GM19025 (cell line): ENCODE data around the gene HARBI1.

Experiments
- ATAC-seq: cut with Tn5 transposase; IDR thresholded peaks from one replicate; pipeline ENCODE4 v1.9.1; 2021; ENCODE audit warnings: mild to moderate bottlenecking, low read depth, moderate library complexity; ENCODE audit not compliant: unreplicated experiment

Gene HARBI1

DNA sequence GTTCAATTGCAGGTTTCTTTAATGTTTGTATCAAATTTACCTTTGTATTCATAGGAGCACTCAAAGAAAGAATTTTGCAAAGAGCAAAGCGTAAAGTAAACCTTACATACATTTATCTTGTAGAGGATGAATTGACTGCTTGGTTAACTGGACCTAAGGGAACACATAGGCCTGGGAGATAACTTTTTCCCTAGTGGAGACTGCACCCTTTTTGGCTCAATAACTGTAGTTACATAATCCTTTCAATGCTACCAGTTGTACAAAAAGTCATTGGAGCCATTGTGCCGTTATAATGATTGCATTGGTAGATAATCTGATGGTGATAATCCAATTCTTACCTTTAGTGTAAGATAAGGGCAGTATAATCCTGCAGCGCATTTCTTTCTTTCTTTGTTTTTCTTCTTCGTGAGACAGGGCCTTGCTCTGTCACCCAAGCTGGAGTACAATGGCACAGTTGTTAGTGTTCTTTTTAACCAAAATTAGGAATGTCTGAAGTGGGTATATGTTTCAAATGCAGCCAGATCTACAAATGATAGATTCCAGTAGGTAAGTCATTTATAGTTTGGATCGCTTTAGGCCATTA lies 18.6 kb upstream of the HARBI1 start:
- ATAC-seq: no peak

DNA sequence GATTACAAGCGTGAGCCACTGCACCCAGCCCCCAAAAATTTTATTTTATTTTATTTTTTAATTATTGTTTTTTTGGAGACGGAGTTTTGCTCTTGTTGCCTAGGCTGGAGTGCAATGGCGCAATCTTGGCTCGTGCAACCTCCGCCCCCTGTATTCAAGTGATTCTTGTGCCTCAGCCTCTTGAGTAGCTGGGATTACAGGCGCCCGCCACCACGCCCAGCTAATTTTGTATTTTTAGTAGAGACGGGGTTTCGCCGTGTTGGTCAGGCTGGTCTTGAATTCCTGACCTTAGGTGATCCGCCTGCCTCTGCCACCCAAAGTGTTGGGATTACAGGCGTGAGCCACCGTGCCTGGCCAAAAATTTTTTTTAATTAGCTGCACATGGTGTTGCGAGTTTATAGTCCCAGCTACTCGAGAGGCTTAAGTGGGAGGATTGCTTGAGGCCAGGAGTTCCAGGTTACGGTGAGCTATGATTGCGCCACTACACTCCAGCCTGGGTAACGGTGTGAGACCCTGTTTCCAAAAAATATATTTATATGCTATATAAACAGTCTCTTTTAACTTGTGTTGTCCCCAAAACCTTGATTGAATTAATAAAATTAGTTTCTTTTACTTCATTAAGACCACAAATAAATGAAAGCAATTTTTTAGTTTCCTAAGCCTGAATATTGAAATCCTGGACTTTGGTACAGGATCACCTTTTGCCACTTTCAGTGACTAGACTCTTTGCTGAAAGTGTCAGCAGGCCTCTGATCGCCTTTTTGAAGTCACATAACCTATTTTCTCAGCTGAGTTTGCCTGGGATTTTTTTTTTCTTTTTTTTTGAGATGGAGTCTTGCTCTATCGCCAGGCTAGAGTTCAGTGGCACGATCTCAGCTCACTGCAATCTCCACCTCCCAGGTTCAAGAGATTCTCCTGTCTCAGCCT lies 16.5 kb upstream of the HARBI1 start:
- ATAC-seq: no peak

DNA sequence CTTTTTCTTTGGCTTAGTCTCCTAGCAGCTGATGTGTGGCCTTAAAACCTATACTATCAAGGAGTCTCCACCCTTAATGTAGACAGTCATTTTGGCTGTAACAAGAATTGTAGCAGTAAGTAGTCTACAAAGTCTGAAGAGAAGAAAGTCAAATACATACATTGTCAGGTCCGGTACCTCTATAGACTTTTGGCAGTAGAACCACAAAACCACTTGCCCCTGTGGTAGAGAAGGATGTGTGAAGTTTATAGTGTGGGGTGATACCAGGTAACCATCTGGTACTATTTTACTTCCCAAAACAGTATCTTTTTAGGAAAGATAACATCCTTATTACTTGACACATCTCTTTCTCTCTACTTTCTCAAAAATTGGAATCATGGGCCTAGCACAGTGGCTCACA lies 15.5 kb upstream of the HARBI1 start:
- no peak for ATAC-seq

DNA sequence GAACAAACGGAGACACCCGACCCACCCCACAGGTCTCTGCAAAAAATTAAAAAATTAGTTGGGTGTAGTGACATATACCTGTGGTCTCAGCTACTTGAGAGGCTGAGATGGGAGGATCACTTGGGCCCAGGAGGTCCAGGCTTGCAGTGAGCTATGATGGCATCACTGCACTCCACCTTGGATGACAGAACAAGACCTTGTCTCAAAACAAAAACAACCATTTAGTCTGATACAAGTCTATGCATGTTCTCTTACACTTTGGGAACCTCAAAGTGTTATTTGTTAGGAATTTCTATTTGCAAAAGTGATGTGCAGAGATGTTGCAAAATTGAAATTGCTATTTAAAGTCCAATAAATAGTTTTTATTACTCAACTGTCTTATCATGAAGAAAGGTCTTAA lies 14.6 kb upstream of the HARBI1 start:
- ATAC-seq: no peak

DNA sequence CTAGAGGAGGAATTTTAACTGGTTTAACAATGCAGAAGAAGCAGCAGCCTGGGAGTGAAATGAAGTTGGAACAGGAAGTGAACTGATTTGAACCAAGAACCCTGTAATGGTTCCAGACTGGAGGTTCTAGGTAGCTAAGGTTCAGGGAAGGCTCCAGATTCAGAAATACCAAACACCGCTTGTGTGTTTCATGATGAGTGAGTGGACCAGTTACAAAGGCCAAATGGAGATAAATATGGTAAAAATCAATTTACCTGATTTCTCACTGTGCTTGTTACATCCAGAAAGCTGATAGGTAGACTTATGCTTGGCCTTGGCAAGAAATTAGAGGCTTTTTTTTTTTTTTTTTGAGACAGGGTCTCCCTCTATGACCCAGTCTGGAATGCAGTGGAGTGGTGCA lies 13.2 kb upstream of the HARBI1 start:
- no peak for ATAC-seq

DNA sequence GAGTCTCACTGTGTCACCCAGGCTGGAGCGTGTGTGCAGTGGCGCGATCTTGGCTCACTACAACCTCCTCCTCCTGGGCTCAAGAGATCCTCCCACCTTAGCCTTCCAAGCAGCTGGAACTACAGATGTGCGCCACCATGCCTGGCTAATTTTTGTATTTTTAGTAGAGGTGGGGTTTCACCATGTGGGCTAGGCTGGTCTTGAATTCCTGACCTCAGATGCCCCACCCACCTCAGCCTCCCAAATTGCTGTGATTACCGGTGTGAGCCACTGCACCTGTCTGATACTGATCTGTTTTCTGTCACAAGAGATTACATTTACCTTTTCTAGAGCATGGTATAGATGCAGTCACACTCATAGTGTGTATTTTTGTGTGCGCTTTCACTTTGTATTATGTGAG lies 11.9 kb upstream of the HARBI1 start:
- ATAC-seq: no peak

DNA sequence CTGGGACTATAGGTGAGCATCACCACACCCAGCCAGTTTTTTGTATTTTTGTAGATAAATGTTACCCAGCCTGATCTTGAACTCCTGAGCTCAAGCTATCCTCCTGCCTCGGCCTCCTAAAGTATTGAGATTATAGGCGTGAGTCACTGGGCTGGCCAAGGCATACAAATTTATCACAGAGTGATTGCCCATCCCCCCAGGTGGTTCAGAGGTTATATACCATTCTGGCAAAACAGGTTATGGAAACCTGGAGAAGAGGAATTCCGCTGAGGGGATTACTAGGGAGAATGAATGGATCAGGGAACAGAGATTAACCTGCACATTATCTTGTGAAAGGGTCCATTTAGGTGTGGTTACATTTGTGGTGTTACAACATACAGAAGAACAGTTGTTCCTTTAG lies 8.4 kb upstream of the HARBI1 start:
- ATAC-seq: no peak

DNA sequence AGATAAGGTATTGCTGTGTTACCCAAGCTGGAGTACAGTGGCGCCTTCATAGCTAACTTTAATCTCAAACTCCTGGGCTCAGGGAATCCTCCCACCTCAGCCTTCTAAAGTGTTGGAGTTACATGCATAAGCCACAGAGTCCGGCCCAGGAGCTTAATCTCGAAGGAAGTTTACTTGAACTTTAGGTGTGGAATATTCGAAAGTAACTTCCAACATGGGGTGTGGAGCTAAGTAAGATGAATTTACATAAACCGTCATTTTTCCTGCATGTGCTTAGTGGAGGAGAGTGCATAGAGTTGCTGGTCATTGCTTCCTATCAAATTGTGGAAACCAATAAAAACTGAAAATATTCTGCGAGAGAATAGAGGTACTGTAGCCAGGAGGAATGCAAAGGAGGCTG lies 1.8 kb upstream of the HARBI1 start:
- ATAC-seq: no peak

DNA sequence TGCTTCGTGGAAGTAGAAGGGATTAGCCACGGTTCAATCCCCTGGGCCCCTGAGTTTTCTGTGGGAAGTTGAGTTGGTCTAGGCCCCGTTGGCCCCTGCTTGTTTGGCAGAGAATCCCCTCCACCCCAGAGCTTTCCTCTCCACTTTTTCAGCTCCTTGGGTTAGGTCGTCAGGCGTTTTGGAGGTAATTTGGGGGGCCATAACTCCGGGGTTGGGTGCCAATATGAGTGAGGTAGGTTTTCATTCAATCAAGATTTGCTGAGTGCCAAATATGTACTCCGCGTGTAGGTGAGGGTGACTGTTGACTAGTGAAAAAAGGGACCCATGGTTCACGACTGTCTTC lies 916 bp upstream of the HARBI1 start:
- no peak for ATAC-seq

DNA sequence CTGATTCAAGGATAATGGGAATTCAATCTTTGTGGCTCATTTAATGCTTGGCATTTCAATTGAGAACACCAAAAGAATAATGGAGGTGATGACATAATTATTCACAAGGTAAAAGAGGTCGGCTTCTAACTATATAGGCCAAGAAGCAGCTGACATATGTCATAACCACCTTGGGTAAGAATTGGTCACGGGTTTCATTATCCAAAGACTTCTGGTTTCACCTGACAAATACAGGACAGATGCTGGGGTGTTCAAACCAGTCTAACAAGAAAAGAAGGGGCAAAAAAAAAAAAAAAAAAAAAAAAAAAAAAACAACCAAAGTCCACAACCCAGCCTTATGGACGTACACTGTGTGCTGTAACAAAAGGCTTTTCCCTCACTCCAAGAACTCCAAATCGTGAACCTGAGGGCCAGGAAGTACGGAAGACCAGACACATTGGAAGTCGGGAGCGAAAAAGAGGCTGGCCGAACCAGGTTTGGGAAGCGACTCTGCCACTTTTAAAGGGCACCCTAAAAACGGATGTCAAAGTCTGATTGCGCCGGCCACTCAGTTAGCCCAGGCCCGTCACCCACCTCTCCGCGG lies 385 bp downstream of the HARBI1 start:
- no peak for ATAC-seq

DNA sequence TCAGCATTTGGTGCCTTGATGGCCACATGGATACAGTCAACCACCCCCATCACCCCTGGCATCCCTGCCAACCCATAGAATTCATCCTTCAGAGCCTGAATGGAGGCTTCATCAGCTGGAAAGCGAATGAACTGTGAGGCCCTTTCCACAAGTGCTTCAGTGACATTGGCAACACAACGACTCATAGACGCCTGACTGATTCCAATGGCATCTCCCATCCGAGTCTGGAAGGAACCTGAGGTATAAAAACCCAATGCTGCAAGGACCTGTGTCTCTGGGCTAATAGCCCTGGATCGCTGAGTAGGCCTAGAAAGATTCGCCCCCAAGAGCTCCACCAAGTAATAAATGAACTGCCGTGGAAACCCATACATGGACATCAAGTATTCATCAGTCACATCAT lies 1.3 kb downstream of the HARBI1 start:
- no peak for ATAC-seq

DNA sequence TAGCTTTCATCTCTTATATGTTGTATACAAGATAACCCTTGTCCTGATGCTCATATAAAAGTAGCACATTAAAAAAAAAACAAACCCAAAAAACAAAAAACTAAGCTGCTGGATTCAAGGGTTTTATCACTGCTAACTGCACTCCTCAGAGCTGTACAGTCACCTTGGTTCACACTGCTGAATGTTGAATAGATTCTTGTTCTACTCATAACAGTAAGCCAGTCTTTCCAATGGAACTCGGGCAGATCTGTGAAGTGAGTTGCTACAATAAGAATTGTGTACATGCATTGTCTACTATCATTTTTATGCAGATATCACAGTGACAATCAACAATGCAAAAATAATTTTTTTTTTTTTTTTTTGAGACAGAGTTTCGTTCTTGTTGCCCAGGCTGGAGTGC lies 4.7 kb downstream of the HARBI1 start:
- no peak for ATAC-seq

DNA sequence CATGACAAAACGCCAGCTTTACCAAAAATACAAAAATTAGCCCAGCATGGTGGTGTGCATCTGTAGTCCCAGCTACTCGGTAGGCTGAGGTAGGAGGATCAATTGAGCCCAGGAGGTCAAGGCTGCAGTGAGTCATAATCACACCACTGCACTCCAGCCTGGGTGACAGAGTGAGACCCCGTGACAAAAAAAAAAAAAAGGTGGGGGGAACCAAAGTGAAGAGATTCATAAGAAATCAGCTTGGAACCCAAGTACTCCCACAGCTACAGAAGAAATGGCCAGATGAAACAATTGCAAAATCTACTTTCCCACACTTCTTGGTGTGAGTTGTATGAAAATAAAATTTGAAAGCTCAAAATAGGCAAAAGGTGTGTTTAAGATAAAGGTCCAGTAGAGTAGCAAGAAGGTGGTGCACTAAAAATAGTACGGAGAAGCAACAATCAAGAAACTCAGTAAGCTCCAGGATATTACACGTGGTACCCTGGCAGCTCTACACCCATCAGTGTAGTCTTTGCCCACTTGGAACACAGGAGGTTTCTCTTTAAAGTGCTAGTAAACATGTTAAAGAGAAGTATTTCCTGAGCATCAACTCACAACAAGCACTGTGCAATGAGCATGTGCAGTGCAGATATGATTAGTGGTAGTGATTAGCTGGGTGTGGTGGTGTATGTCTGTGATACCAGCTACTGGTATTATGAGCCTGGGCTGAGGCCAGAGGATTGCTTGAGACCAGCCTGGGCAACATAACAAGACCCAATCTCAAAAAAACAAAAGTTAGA lies 5.3 kb downstream of the HARBI1 start:
- ATAC-seq: no peak

DNA sequence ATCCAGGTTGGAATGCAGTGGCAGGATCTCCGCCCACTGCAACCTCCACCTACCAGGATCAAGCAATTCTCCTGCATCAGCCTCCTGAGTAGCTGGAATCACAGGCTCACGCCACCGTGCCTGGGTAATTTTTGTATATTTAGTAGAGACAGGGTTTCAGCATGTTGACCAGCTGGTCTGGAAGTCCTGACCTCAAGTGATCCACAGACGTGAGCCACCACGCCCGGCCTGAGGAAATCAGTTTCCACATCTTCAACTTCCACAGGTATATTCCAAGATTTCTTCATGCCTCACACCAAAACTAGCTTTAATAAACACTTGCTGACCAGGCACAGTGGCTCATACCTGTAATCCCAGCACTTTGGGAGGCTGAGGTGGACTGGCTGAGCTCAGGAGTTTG lies 7.6 kb downstream of the HARBI1 start:
- no peak for ATAC-seq

DNA sequence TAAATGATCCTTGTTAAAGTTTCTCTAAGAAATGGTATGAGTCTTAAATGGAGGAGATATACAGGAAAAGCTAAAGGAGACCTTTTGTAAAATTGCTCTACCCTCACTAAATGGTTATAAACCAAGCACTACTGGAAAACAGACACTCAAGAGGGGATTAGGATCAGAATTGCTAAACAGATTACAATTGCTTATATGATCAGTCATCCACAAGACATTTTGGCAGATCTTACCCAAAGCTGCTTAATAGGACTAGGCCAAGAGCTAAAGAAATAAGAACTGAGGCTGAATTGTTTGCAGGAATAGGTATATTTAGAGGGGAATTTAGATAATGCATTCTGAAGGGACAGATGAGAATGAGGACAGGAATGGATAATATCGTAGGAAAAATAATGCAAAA lies 9.5 kb downstream of the HARBI1 start:
- no peak for ATAC-seq

DNA sequence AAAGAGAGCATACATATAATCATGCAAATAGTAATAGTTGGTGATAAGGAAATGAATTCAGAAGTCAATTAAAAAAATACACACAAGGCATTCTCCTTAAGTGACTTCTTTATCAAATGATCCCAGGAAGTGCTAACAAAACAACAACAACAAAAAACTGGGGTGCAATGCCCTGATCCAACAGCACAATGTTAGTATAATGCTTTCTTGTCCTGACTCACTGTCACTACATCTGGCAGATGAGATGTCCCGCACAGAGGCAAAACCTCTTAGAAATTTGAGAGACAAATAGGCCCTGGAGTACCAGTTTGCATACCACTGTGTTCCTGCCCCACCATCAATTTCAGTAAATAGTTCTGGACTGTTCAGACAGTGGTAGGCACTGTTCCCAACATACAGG lies 12.2 kb downstream of the HARBI1 start:
- no peak for ATAC-seq

DNA sequence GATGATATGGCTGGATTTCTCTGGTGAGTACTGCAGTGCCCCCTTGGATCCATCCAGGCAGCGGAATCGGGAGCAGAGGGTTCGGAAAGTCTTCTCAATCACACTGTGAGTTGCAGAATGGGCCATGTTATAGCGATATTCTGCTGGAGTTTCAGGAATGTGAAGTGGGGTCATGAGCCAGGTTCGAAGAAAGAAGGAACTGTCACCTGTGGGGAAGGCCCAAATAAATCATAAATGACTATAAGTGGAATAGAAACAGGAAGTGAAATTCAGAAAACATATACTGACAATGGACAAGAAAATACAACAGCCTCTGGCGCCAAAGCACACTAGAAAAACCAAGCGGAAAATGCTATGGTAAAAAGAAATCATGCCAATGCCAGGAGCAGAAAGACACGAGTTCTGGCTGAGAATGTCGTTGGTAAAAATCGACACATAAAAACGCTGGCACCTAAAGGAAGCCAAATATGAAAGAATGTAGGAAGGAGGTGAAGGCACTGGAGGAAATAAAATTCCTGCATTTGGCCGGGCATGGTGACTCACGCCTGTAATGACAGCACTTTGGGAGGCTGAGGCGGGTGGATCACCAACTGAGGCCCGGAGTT lies 13.2 kb downstream of the HARBI1 start:
- no peak for ATAC-seq

DNA sequence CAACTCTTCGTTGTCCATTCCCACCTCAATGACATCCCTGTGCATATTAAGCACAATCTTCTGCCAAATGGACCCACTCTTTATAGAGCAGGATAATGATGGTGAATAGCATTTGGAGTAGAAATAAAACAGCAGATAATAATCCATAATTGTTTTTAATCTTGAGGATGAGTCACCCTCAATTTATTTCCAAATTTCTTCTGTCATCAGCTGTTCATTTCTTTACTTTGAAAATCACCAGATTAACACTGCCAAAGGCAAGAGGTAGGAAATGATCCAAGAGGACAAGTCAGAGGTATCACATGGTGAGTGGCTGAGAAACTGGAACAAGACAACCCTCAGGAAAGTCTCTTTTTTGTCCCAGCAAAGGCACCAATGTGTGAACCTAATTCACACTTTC lies 15.9 kb downstream of the HARBI1 start:
- ATAC-seq: no peak

DNA sequence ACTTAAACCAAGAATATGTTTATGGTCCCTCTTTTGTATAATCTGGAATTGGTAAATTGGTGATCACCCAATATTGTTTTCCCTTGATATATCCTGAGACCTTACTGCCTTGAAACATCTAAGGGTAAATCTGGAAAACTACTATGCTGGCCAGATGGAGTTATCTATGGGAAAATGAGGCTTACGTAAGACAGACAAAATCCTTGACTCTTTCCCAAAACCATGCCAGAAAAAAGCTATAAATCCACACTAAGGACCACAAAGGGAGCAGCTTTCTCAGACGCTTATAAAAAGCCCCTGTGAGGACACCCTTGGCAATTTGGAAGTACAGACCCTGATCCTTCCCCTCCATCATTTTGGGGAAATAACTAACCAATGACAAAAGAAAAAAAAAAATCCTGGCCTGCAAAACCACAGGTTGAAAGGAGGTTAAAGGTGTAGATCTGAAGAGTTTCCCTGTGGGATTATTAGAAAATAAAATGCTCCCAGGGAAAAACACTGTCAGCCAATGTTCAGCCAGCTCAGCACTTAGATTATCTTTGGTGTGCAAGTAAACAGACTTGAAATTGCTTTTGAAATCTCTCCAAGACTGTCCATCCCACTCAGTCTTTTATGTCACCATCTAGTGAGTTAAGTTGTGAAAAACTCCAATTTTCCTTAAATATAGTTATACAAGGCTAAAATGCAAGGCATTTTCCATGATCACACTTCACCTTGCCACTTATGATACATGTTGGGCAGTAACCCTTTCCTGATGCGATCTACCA lies 16.6 kb downstream of the HARBI1 start:
- ATAC-seq: no peak
